Measurements from ENCODE around the gene SPTAN1.

- TF ChIP-seq EZH2phosphoT487 (IDR thresholded peaks at IDR 0.05; ENCODE audit: borderline replicate concordance), result no peak
- TF ChIP-seq CTCF (conservative IDR thresholded peaks at IDR 0.05; ENCODE audit: low read length), result no peak
Measured at GRCh38 chr9:128642675-128643245, 90.4 kb downstream of the SPTAN1 start.

All from Loucy (cell line).